HUDEP-2 (cell line): ENCODE measurements around the gene C7orf57.
"Not testable (repeated sequence)": the region's sequence is repeated elsewhere in the genome, so short reads cannot be mapped to it uniquely, and the experiment has no call there.

Source experiments
- DNase-seq, 76 experiments: peaks; one replicate each; lab custom pipeline; 2025; ENCODE audit not compliant: unreplicated experiment in 76 of 76; lab: John Stamatoyannopoulos, UW

The C7orf57 gene

DNA sequence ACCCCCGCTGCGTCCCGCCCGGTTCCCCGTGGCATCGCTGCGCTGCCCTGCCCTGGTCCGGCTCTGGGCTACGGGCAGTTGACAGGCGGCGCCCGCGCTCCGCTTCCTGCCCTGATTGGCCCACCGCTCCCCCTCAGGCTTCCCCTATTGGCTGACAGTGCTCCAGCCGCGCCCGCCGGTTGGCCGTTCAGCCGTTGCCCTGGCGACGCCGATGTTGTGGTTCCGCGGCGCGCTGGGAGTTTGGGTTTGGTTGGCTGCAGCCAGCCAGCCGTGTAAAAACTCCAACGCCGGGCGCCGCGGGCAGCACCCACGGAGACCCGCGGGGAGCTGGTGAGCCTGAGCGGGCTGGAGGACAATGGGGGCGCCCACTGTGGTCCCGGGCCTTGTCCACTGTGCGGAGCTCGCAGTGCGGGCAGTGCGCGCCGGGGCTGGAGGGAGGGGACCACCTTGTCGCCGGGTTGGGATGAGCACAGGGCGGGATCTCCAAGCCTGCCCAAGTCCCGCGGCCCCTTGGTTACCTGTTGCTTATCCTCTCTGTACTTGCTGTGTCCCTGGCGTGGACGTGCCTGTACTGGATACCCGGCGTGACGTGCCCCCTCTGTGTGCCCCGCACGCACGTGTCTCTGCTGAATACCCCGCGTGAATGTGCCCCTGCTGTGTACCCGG is at the start of gene C7orf57:
C7orf57 (plus strand) TSS at position 243 of the 666 bp plus-strand sequence. CDS start 766 bp downstream, outside the sequence.
- DNase-seq: peak in 29 of 76 experiments; percentile 1 to 50 (median 22)

DNA sequence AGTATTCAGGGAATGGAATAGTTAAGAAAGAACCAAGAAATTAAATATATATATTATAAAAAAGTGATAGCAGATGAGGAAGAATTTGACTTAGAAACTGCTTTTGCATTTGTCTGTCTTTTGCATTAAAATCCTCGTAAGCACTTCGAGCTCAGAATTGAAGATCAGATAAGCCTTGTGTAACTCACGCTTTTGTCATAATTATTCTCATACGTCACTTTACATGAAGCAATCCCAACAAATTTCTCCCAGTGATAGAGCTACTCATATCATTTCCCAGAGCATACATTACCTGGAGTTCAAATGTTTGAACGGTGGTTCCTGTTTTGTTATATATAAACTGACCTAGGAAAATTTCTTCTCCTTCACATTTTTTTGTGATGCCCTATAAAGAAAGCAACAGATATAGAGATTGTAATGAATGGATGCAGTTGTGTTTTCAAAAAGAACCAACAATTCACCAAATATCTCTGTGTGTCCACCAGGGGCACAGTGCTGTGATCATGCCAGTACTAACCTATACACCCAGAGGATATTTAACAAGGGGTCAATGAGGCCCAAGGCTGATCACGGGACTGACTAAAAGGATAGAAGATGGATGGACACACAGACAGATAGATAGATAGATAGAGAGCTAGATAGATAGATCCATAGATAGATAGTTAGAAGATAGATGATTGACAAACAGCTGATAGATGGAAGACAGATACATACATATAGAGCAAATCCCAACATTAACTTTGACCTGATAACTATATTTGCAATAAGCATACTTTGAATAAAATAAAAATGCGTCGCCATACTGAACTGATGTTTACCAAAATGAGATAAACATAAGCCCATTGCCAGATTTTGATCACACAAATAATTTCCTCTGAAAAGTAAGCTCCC is 46.6 kb upstream of the C7orf57 start:
- peak in 8 of 76 experiments; percentile 1 to 19 (median 10) for DNase-seq

DNA sequence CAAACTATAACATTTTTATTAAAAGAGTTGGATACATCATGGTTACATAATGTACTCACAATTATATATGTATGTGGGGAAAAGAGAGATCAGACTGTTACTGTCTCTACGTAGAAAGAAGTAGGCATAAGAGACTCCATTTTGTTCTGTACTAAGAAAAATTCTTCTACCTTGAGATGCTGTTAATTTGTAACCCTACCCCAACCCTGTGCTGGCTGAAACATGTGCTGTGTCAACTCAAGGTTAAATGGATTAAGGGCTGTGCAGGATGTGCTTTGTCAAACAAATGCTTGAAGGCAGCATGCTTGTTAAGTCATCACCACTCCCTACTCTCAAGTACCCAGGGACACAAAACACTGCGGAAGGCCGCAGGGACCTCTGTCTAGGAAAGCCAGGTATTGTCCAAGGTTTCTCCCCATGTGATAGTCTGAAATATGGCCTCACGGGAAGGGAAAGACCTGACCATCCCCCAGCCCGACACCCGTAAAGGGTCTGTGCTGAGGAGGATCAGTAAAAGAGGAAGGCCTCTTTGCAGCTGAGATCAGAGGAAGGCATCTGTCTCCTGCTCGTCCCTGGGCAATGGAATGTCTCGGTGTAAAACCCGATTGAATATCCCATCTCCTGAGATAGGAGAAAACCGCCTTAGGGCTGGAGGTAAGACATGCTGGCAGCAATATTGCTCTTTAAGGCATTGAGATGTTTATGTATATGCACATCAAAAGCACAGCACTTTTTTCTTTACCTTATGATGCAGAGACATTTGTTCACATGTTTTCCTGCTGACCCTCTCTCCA is 45.5 kb upstream of the C7orf57 start:
- DNase-seq: not testable (repeated sequence)

DNA sequence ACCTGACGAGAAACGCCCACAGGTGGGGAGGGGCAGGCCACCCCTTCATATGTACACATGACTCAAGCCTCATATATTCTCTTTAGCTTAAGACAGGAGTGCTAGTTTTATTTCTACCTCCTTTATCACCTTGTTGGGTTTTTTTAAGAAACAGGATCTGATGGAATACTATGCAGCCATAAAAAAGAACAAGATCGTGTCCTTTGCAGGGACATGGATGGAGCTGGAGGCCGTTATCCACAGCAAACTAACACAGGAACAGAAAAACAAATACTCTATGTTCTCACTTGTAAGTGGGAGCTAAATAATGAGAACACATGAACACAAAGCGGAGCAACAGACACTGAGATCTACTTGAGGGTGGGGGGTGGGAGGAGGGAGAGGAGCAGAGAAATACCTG is 44.8 kb upstream of the C7orf57 start:
- no peak for DNase-seq

DNA sequence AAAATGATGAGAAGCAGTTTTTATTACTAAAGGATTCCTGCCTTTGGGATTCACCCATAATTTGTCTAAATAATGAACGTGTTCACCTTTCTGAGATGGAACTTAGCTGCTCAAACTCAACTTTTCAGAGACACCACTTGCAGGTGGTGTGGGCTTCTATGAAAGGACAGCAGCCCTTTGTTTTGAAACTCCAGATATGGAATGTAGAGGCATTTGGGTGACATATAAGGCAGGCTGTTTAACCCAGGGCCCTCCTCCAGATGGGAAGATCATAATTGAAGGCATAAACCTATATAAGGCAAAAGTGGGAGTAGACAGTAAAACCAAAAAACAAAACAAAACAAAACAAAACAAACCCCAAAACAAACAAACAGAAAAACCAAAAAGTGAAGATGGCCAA is 44.1 kb upstream of the C7orf57 start:
- peak in 1 of 76 experiments; percentile 31 for DNase-seq

DNA sequence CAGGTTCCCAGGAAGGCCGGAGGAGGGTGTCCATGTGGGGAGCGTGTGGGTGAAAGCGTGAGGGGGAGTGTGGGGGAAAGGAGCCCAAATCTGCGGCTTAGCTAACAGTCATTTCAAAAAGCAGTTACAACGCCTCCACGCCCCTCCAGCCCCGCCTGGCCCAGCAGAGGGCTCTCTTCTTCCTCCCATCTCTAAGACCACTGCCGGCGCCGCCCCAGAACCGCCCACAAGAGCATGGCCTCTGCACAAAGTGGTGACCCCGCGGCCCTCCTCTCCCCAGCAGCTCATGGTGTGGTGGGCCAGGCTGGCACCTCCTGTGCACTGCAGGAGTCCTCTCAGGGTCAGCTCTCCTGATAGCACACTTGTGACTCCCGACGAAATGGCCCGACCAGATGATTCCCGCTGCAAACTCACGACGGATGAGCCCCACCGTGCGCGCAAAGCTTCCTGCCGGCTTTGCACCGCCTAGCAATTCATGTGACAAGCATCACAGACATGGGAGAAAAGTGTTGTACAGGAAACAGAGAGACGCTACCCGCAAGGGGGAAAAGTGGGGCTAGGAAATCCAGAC is 43.5 kb upstream of the C7orf57 start:
- DNase-seq: peak in 71 of 76 experiments; percentile 6 to 86 (median 67)

DNA sequence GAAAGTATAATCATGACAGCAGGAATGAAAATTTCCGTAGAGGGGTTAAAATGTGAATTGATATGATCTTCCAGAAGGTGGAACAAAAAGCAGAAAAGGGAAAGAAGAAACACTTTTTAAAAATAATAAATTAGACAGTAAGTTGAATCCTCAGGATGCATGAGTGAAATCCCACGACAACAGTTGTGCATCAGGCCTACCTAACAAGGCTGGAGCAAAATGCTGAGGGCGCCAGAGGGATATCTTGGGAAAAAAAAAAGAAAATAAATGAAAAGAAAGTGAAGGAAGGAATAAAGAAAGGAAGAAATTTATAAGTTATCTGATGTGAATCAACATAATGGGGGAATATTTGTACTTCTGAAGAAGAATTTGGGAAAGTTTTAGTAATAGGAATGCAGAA is 42.9 kb upstream of the C7orf57 start:
- no peak for DNase-seq

DNA sequence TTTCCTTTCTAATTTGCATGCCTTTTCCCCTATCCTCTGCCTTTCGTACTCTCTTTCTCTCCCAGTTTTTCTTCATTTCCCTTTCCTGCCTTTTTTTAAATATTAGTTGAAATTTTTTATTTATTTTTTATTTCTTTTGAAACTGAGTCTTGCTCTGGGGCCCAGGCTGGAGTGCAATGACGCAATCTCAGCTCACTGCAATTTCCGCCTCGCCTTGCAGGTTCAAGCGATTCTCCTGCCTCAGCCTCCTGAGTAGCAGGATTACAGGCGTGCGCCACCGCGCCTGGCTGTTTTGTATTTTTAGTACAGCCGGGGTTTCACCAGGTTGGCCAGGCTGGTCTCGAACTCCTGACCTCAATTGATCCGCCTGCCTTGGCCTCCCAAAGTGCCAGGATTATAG is 35.9 kb upstream of the C7orf57 start:
- DNase-seq: no peak

DNA sequence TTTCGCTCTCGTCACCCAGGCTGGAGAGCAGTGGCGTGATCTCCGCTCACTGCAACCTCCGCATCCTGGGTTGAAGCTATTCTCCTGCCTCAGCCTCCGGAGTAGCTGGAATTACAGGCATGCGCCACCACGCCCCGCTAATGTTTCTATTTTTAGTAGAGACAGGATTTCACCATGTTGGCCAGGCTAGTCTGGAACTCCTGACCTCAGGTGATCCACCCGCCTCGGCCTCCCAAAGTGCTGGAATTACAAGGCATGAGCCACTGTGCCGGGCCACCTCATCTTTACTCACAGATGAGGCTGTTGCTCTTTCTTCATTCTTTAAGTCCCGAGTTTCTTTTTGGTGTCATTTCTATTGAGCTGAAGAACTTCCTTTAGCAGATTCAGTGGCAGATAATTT is 35.2 kb upstream of the C7orf57 start:
- not testable (repeated sequence) for DNase-seq

DNA sequence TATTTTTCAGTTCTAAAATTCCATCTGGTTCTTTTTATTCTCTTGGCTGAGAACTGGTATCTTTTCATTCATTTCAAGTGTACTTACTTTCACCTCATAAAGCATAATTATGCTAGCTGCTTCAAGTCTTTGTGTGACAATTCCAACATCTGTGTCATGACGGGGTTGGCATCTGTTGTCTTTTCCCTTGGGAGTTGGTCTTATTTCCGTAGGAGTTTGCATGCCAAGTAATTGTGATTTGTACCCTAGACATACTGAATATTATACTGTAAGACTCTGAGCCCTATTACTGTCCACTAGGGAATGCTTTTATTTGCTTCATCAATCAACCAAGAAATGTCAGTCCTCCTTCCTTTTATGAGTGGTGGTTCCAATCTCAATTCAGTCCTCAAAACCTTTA is 31.3 kb upstream of the C7orf57 start:
- DNase-seq: no peak

DNA sequence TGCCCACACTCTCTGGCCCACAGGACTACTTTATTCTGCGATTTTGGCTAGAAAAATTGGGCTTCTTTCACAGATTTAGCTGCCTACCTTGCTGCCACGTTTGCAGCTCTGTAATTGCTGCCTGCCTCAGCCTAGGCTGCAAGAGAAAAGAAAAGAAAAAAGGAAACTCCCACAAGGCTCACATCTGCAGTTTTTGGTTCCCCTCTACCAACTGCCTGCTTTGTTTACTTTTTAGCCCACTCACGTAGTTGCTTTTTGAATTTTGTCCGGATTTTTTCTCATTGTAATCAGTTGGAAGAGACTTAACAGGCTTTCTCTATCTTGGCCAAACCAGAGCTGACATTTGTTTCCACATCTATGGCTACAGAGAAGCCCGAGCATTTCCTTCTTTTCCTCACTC is 30.7 kb upstream of the C7orf57 start:
- DNase-seq: no peak

DNA sequence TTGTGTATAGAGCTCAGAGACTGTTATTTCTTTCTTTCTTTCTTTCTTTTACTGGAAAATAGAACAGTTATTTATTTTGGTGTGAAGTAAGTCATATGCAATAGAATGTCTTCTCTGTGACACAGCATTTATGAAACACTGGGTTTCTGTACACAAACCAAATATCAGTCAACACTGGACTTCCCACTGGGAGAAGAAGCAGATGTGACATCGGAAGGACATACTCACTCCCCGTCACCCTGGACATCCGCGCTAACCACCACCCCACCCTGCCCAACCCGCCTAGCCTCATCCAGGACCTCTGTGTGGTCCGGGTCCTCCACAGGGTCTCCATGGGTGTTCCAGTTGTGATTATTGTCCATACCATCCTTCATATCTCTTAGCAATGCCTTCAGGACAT is 28.5 kb upstream of the C7orf57 start:
- DNase-seq: no peak

DNA sequence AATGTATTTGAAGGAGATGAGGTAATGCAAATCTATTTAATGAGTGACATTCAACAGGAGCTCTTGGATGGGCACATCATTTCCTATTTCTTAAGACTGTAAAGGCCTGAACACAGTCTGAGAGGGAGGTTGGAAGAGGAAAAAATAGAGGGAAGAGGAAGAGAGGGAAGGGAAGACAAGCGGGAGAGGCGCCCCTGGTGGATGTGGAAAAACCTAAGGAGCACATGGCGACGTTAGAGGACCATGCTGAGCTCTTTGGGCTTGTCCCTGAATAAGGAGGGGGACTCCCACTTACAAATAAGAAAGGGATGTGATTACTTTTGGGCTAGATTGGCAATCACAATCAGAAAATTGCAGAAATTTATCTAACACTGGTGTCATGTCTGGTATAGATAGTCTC is 26.1 kb upstream of the C7orf57 start:
- DNase-seq: no peak

DNA sequence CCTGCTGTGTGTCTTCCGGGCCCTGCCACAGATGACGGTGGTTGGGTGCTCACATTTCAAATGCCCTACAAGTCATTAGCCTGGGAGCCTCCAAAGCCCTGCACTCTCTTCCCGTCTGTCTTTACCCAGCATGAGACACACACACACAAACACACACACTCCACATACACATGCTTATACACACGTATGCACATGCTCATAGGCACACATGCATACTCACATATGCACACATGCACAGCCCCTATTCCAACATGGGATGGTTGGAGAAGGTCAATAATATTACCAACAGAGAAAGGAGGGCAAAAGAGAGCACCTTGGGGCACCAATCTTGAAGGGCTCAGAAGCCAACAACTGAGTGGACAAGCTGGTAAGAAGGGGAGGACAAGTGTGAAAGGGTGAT is 25.4 kb upstream of the C7orf57 start:
- no peak for DNase-seq

DNA sequence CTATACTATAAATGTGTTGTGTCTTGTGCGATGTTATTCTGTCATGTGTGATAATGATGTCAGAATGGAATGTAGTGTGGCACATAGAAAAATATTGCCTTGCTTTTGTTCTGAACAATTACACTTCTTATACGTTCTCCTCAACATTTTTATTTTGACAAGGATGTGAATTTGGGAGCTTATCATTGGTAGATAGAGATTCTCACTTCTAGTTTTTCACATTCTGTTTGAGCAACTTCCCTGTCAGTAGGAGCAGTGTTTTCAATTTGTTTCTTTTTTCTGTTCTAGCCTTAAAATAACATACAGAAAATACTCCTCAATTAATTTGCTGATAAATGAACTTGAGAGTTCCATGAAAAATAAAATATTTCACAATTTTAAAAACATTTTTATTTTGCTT is 24.0 kb upstream of the C7orf57 start:
- no peak for DNase-seq

DNA sequence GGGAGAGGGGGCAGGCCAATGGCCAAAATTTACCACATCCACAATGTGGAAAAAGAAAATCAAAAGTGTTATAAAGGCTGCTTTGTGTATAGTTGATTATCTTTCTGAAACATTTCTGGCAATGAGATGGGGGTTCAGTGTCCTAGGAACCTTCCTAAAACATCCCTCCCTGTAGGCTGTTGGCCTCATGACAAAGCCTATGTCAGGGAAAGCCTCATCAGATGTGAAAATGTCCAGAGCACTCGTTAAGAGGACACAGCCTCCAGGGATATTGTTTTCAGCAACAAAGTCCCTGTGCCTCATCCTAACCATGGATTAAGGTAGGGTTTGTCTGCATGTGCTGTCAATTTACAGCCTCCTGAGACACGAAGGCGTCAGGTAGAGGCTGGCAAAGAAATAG is 23.4 kb upstream of the C7orf57 start:
- no peak for DNase-seq

DNA sequence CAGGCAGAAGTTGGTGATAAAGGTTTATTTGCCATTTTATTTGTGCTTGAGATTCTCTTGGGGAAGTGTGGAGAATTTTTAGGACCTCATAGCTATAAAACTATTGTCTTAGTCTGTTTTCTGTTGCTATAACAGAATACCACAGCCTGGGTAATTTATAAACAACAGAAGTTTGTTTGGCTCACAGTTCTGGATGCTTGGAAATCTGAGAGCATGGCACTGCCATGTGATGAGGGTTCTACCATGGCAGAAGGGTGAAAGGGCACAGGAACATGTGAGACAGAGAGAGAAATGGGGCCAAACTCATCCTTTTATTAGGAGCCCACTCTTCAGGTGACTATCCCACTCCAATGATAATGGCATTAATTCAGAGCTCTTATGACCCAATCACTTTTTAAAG is 18.7 kb upstream of the C7orf57 start:
- no peak for DNase-seq

DNA sequence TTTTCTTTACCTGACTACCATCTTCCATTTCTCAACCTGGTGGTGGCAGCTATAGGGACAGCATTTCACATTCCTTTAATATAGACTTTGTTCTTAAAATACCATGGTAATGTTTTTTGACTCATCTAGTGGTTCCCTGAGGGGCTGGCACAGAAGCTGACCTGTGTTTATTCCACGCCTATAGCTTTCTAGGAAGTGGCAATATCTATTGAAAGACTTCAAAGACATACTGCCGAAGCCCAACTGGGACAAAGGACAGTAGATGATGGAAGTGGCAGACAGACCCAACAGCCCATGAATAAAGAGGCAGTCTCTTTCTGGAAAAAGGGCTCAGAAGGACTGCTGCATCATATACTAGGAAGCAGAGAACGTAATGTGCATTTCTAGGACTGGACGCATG is 17.7 kb upstream of the C7orf57 start:
- DNase-seq: no peak

DNA sequence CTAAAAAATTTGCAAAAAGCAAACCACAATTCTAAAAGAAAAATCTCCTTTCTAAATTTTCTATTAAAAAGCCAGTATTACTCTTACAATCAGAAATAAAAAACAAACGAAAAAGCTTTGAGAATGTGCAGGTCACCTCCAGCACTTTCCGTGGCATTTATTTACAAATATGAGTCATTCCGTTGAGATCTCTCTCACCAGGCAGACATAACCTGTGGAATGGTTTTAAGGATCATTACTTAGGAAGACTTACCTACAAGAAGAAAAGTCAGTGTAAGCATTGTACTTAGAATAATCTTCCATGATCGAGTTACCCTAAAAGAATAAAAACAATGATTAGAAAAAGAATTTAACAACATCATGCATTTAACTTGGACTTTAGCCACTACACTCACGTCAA is 9.7 kb upstream of the C7orf57 start:
- no peak for DNase-seq

DNA sequence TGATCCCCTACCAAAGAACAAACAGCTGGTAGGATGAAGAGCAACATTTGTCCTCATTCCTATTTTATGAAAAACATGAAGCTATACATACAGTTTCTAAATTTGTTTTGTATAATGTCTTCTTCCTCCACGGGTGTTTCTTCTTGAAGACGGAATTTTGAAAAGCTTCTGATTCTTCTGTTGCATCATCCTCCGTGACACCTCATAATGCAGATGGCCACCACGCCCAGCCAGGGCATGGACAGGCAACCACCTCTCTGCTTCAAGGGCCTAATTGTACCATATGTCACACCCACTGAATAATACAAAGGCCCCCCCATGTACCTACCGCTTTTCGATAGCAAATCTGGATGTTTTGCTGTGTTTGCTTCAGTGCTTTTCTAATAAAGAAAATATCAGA is 6.4 kb upstream of the C7orf57 start, which contains the start of gene SUN3:
SUN3 (minus strand) TSS at position 170 of the 400 bp plus-strand sequence; CDS start at position 1, 169 bp downstream.
- no peak for DNase-seq

DNA sequence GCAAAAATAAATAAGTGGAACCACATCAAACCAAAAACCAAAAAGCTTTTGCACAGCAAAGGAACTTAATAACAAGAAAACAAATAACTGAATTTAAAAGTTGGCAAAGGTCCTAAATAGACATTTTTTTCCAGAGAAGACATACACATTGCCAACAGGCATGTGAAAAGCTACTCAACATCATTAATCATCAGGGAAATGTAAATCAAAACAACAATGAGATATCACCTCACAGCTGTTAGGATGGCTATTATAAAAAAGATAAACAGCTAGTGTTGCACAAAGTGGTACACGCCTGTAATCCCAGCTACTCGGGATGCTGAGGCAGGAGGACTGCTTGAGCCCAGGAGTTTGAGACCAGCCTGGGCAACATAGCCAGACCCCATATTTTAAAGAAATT is 4.2 kb upstream of the C7orf57 start:
- DNase-seq: no peak
